Bronchial epithelial cell (primary cell): Measurements from ENCODE around the gene IL17C. TPM values are rescaled to one million over a fixed set of nuclear protein-coding genes. Genes with fewer than 3 reads are reported as not detected.

Experiments used
- DNase-seq: peaks from one replicate; pipeline ENCODE4 v3.0.0-alpha.2; 2010; ENCODE audit warnings: low read depth
- FAIRE-seq: peaks from 2 replicates; lab custom pipeline; 2011; peaks lifted over from hg19 to GRCh38; lab: Jason Lieb, UNC
- H3K27me3 ChIP-seq: 2 replicates; pipeline ENCODE4 v1.5.1; 2011; ENCODE audit warnings: low read length; ENCODE audit not compliant: control insufficient read depth, insufficient read depth
- H3K36me3 ChIP-seq: 2 replicates; pipeline ENCODE4 v1.5.1; 2011; ENCODE audit warnings: low read length; ENCODE audit not compliant: control insufficient read depth, insufficient read depth
- H3K4me3 ChIP-seq: 2 replicates; pipeline ENCODE4 v1.5.1; 2011; ENCODE audit warnings: mild to moderate bottlenecking, low read depth, low read length, control low read depth
- CTCF ChIP-seq: IDR thresholded peaks from 2 replicates; pipeline ENCODE4 v1.5.1; 2011; ENCODE audit warnings: mild to moderate bottlenecking, moderate library complexity, low read length, control low read depth, inconsistent platforms; ENCODE audit not compliant: insufficient read depth, severe bottlenecking
- total RNA-seq: library from RNA; depleted of rRNA; stranded (reverse); fragments of >200 nt; gene quantifications from 2 replicates; pipeline ENCODE4 v1.2.1, GENCODE V29; 2014

IL17C gene
- total RNA-seq, 1 donor from 2014 or later = under 0.01 TPM

- Histone ChIP-seq H3K4me3 (peak within 1 kb of the TSS; percentile 49), H3K36me3 (no peaks in the 10 kb centered on the region), H3K27me3 (peaks cover 3% of the 10 kb centered on the region)
- TF ChIP-seq CTCF = no peak
- no peak for FAIRE-seq
- peak; percentile 52 for DNase-seq
These were observed 48.3 kb downstream of the IL17C start, which contains the start of gene SNAI3 for GRCh38 chr16:88686439-88687253. SNAI3 (minus strand) TSS chr16:88686507; CDS start chr16:88686406, 101 bp downstream.

- no peaks in the 10 kb centered on the region for H3K36me3 ChIP-seq
- H3K4me3 ChIP-seq = no peak overlapping the region
- DNase-seq (no peak), FAIRE-seq (no peak)
- no peaks in the 10 kb centered on the region for H3K27me3 ChIP-seq
- no peak for TF ChIP-seq CTCF
These were observed 48.8 kb downstream of the IL17C start for GRCh38 chr16:88687254-88687576.

- no peak for DNase-seq
- TF ChIP-seq CTCF = no peak
- Histone ChIP-seq H3K4me3 (no peak overlapping the region), H3K27me3 (no peaks in the 10 kb centered on the region), H3K36me3 (no peaks in the 10 kb centered on the region)
- FAIRE-seq = no peak
These were observed 49.3 kb downstream of the IL17C start for GRCh38 chr16:88687676-88688012.

GRCh38 chr16:88688013-88688778 is 49.8 kb downstream of the IL17C start:
- FAIRE-seq = no peak
- H3K36me3 ChIP-seq = no peaks in the 10 kb centered on the region
- H3K27me3 ChIP-seq = no peaks in the 10 kb centered on the region
- H3K4me3 ChIP-seq = no peak overlapping the region
- DNase-seq = peak; percentile 74
- no peak for TF ChIP-seq CTCF

Other genes starting within 250 kb of the IL17C start
- gene ZFPM1, start 185.3 kb upstream of the IL17C start, total RNA-seq = 0.79 and 1.7 TPM in 2 replicates
- 10.5 and 11.1 TPM in 2 replicates for gene ZC3H18, start 68.2 kb upstream of the IL17C start, total RNA-seq
- gene CYBA, start 12.5 kb downstream of the IL17C start, total RNA-seq = 134 and 181 TPM in 2 replicates
- gene MVD, start 24.5 kb downstream of the IL17C start, total RNA-seq = 34.6 and 56.6 TPM in 2 replicates
- gene SNAI3, start 47.9 kb downstream of the IL17C start, total RNA-seq = 0.26 TPM in 1 of 2 replicates, not detected in the other
- gene RNF166, start 67.8 kb downstream of the IL17C start, total RNA-seq = 6.8 and 9.7 TPM in 2 replicates
- 11.3 and 31.1 TPM in 2 replicates for gene CTU2, start 67.9 kb downstream of the IL17C start, total RNA-seq
- gene PIEZO1, start 146.6 kb downstream of the IL17C start, total RNA-seq = 98.2 and 224 TPM in 2 replicates
- 0.26 TPM in 2 replicates for gene CDT1, start 165.2 kb downstream of the IL17C start, total RNA-seq
- gene APRT, start 173.4 kb downstream of the IL17C start, total RNA-seq = 153 and 154 TPM in 2 replicates
- gene GALNS, start 218.4 kb downstream of the IL17C start, total RNA-seq = 15.5 and 16.3 TPM in 2 replicates
- 47.5 and 65.0 TPM in 2 replicates for gene TRAPPC2L, start 218.6 kb downstream of the IL17C start, total RNA-seq
- gene PABPN1L, start 228.1 kb downstream of the IL17C start, total RNA-seq = not detected in 2 replicates